GM12864 (cell line): Measurements from ENCODE around the gene GNAQ.

ENCODE experiments used
- DNase-seq: peaks from one replicate; pipeline ENCODE4 v3.0.0-alpha.2; 2011; ENCODE audit warnings: low read depth
- H3K4me3 ChIP-seq: 2 replicates; pipeline ENCODE4 v1.5.1; 2011; ENCODE audit warnings: mild to moderate bottlenecking, low read depth, low read length, control low read depth
- TF ChIP-seq, protein P1 (sequence below): IDR thresholded peaks from 2 replicates; pipeline ENCODE4 v1.5.1; 2011; ENCODE audit warnings: low read depth, mild to moderate bottlenecking, moderate library complexity, low read length, control low read depth, inconsistent platforms; ENCODE audit errors: missing control alignments

Gene GNAQ

DNA sequence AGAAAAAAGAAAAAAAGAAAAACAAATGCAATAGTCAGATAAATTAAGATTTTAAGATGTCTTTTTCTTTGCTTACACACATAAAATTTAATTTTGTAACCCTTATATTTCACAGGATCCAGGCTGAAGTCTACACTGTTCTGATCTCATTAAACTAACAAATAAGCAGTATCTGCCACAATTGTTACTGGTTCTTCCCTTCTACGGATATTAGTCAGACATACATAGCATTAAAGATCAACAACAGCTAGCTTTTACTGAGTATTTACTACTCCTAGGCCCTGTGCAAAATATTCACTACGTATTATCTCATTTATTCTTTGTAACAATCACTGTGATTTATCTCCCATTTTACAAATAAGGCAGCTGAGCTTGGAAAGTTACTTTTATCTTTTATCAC, 34.9 kb downstream of the GNAQ start:
- no peak for DNase-seq
- H3K4me3 ChIP-seq = no peak overlapping the region
- TF ChIP-seq, protein P1, sequence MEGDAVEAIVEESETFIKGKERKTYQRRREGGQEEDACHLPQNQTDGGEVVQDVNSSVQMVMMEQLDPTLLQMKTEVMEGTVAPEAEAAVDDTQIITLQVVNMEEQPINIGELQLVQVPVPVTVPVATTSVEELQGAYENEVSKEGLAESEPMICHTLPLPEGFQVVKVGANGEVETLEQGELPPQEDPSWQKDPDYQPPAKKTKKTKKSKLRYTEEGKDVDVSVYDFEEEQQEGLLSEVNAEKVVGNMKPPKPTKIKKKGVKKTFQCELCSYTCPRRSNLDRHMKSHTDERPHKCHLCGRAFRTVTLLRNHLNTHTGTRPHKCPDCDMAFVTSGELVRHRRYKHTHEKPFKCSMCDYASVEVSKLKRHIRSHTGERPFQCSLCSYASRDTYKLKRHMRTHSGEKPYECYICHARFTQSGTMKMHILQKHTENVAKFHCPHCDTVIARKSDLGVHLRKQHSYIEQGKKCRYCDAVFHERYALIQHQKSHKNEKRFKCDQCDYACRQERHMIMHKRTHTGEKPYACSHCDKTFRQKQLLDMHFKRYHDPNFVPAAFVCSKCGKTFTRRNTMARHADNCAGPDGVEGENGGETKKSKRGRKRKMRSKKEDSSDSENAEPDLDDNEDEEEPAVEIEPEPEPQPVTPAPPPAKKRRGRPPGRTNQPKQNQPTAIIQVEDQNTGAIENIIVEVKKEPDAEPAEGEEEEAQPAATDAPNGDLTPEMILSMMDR = no peak

DNA sequence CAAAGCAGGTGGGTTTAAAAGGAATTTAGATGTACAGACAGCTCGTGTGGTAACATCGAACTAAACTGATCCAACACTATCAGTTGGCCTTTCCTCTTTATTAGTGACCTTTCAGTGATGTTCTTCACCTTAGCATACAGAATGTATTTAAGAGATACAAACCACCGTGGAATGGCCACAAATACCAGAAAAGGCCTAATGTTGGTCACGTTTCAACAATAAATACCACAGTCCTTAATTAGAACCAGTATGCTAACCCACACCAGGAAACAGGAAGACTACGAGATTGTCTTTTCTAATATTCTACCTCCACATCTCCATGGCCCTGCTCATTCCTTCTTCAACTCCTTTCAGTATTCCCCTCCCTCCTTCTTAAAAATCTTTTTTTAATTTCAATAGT, 40.4 kb downstream of the GNAQ start:
- no peak overlapping the region for H3K4me3 ChIP-seq
- TF ChIP-seq, protein P1 = no peak
- no peak for DNase-seq

DNA sequence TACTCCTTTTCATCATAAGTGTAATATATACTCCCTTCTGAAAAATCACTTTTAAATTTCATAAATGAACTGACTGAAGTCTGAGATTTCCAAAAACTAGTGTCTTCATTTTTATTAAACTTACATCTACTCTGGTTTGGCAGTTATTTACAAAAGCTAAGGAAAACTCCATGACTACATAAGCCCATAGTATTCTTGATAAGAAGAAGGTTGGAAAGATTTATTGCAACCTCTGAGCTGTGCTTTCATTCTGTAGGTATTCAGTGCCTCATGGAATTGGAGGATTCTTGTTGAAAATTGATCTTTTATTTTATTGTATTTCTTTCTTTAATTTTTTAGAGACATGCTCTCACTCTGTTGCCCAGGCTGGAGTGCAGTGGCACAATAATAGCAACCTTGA, 41.7 kb downstream of the GNAQ start:
- H3K4me3 ChIP-seq = no peak overlapping the region
- no peak for DNase-seq
- TF ChIP-seq, protein P1 = no peak

DNA sequence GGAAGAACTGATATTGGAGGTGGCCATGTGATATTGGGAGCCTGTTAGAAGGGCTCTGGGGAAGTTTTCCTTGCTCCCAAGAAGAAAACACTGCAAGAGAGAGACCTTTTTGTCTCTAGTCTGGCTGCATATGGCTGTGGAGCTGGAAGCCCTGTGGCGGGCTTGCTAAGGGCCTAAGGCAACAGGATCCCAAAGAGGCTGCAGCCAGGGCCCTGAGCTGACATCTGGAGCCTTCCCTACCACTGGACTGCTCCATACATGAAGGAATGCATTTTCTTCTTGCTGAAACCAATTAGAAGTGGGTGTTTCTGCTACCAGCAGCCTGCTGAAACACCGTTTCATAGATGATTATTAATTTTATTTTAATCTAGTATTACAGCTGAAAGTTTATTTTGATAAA, 42.2 kb downstream of the GNAQ start:
- no peak for DNase-seq
- H3K4me3 ChIP-seq = no peak overlapping the region

DNA sequence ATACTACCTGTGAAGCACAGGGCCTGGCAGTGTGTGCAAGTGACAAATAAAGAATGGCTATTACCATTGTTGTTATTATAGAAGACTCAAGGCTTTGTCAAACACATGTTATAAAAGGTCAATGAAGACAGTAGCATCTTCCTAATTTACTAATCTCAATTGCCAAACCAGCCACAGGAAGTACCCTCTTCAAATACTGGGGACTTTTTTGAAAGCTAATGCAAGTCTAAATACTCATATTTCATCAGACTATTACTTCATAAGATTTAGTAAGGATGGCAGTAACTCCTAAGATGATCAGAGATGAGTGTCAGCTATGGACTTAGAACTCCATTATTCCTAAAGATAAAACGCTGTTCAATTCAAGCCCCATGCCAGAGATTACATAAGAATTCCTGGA, 43.0 kb downstream of the GNAQ start:
- H3K4me3 ChIP-seq = no peak overlapping the region
- no peak for DNase-seq
- TF ChIP-seq, protein P1 = no peak

More for the DNA sequence above, 42.2 kb downstream of the GNAQ start:
- TF ChIP-seq, protein P1 = no peak

DNA sequence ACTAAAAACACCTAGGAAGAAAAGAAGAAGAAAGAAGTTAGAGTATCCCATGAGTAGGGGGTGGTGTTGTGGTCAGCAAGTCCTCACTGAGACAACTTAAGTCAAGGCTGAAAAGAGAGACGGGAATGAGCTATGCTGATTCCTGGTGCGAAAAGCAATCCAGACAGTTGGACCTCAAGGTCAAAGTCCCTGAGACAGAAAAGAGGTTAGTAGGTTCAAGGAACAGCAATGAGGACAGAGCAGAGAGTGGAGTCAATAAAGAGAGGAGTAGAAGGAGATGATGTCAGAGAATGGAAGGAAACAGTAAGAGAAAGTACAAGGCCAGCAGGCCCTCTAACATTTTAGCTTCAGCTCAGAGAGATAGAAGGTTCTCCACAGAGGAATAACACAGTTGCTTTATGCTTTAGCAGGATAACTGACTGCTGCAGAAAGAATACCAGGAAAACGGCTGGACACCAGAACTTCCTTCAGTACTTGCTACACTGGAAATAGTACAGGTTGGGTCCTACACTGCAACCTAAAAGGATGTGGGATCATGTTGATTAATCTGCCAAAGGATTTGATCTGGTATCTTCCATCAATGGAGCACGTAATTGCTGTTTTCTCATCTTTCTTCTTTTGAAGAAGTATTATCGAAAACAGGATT, 43.6 kb downstream of the GNAQ start:
- DNase-seq = no peak
- TF ChIP-seq, protein P1 = no peak

DNA sequence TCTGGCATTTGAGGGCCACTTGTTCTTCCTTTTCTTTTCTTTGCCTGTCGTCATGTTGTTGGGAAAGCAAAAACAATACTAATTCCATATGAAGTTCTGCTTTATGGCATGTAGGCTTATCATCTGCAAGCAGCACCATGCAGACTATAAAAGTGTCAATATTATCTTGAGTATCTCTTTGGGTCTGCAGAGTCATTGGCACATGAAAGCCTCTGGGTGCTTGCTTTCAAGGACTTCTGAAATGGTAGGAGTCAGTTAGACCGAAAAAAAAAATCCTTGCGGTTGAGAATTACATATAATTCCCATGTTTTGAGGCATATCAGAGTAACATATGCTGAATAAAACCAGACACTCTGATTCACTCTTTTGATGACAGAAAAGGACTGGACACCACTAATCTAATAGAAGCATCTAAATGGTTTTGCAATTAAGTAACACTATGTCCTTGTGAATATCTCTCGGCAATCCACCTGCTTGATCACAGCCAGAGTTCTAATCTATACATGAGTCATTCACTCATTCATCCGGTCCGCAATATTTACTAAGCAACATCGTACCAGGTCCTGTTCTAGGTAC, 44.4 kb downstream of the GNAQ start:
- DNase-seq = no peak
- TF ChIP-seq, protein P1 = no peak
- no peak overlapping the region for H3K4me3 ChIP-seq

More for the DNA sequence above, 43.6 kb downstream of the GNAQ start:
- no peak overlapping the region for H3K4me3 ChIP-seq
